HG03095 (cell line): Measurements from ENCODE around the gene LPAR2.
A peak's percentile ranks its signal among the peaks of the same experiment; 100 is the strongest.
"Not testable (repeated sequence)": the region's sequence is repeated elsewhere in the genome, so short reads cannot be mapped to it uniquely, and the experiment has no call there.

ENCODE experiments used
- ATAC-seq: cut with Tn5 transposase; IDR thresholded peaks from one replicate; pipeline ENCODE4 v1.9.1; 2021; ENCODE audit warnings: moderate library complexity; ENCODE audit not compliant: unreplicated experiment

LPAR2 gene

GRCh38 chr19:19602136-19602712 is 25.8 kb downstream of the LPAR2 start:
- ATAC-seq, result no peak

- no peak for ATAC-seq
These were observed 27.2 kb downstream of the LPAR2 start for GRCh38 chr19:19600793-19601330.

DNA sequence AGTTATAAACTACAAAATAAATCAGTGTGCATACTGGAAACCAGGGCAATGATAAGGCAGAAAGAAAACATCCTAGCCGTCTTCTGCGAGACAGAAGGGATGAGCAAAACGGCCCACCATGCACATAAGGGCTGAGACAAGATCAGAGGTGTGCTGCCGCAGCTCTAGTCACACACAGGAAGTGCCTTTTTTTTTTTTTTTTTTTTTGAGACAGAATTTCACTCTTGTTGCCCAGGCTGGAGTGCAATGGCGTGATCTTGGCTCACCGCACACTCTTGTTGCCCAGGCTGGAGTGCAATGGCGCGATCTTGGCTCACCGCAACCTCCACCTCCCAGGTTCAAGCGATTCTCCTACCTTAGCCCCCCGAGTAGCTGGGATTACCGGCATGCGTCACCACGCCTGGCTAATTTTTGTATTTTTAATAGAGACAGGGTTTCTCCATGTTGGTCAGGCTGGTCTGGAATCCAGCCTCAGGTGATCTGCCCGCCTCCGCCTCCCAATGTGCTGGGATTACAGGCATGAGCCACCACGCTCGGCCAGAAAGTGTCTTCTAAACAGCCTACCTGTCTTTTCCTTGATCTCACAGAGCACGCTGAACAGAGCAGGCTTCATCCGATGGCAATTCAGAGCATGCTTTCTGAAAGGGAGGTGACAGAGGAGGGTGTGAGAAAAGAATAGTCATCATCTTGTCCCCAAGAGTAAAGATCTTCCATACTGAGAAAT is 29.1 kb downstream of the LPAR2 start:
- ATAC-seq, result not testable (repeated sequence)

- peak; percentile 56 for ATAC-seq
These were observed 30.2 kb downstream of the LPAR2 start for GRCh38 chr19:19597809-19598306.

DNA sequence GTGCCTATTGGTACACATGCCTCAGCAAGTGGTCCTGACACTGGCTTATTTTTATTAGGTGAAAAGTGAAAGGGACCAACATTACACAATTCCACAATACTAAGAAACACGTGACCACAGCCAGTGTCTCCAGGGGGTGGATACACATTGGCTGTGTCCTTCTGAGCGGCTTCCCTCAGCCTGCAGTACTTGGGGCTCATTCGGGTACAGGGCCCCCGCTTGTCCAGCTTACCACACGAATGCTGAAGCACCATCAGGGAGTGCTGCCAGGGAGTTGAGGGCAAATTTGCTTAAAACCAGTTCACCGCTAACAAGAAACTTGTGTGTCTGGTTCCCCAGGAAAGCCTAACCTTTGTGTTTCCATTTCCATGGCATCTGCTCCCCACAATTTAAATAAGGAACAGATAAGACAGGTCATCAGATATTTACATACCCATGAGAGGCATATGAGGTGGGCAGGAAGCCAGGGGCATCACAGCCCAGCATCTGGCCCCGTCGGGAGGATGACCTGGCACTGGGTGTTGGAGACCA is 32.8 kb downstream of the LPAR2 start:
- ATAC-seq, result no peak

DNA sequence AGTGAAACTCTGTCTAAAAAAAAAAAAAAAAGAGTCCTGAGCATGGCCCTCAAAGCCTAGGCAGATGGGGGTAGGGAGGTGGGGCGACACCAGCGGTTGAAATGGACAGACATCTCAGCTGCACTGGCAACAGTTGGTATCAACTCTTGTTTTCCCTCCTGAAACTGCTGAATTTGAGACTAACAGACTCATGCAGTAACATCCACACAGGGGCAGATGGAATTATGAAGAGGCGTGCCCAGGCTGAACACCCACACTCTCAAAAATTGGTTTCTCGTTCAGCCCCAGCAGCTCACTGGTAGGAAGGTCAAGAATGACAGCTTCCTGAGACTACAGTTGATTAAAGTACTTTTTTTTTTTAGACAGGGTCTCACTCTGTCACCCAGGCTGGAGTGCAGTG is 33.6 kb downstream of the LPAR2 start:
- no peak for ATAC-seq

DNA sequence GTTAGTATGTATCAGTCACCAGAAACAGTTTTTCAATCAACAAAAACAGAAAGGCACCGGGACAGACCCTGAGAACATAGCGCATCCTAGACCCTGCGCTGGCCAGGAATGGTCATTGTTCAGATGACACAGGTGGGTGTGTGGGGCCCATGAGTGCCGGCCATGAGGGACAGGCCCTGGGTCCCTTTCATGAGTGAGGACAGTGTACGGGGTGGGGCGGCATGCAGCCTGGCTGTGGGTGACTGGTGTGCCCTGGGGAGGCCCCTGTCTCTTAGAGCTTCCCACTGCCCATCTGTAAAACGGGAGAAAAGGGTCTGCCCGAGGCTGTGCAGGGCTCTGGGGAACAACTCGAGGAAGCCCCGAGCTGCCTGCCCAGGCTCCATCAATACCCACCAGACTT is 35.3 kb downstream of the LPAR2 start:
- no peak for ATAC-seq

- ATAC-seq, result peak; percentile 54
These were observed 36.7 kb downstream of the LPAR2 start for GRCh38 chr19:19591133-19591825.

GRCh38 chr19:19588546-19588945 is 39.5 kb downstream of the LPAR2 start:
- ATAC-seq, result no peak

DNA sequence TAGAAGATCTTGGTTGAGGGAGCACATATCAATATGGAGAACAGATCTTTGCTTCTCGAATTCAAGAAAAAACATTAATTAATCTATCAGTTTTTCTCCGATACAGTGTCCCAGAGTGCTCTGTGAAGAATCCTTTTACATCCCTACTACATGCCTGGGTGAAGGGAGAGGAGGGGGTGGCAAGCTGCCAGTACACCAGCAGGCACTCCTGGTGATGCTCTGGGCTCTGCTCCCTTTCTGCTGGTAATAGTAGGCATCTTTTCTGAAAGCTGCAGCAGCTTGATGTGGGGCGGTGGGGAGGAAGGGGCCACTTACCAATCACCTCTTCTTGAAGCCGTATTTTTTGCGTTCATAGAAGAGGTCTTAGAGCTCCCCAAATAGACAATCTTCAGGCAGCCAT is 40.2 kb downstream of the LPAR2 start:
- ATAC-seq, result no peak

DNA sequence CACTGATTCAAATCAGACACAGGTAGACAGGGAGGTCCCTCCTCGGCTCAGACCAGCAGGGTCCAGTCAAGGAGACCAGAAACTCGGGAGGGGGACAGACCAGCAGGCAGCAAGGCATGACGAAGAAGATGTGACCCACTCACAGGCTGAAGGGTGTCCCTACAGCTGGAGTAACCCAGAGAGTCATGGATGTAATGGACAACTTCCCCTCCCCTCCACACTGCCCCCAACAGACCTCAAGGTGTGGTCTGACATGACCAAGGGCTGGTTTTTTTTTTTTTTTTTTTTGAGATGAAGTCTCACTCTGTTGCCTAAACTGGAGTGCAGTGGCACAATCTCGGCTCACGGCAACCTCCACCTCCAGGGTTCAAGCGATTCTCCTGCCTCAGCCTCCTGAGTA is 43.7 kb downstream of the LPAR2 start:
- ATAC-seq, result no peak

GRCh38 chr19:19582471-19582870 is 45.5 kb downstream of the LPAR2 start:
- no peak for ATAC-seq

- no peak for ATAC-seq
These were observed 46.6 kb downstream of the LPAR2 start for GRCh38 chr19:19581391-19581790.

DNA sequence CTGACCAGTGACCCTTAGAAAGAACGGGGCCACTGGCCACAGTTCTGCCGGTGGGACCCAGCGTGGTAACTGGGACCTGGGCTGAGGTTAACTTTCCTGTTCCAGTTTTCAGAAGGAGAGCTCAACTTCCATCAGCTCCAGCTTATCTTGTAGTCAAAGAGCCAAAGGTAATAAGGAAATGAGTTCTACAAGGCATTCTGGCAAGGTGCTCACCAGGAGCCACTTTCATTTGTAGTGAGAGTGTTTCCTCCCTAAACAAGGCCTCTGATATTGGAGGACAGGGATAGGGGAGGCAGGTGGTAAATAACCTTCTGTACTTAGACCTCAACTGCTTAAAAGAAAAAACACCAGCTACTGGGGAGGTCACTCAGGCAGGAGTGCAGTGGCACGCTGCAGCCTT is 47.6 kb downstream of the LPAR2 start:
- ATAC-seq, result no peak

DNA sequence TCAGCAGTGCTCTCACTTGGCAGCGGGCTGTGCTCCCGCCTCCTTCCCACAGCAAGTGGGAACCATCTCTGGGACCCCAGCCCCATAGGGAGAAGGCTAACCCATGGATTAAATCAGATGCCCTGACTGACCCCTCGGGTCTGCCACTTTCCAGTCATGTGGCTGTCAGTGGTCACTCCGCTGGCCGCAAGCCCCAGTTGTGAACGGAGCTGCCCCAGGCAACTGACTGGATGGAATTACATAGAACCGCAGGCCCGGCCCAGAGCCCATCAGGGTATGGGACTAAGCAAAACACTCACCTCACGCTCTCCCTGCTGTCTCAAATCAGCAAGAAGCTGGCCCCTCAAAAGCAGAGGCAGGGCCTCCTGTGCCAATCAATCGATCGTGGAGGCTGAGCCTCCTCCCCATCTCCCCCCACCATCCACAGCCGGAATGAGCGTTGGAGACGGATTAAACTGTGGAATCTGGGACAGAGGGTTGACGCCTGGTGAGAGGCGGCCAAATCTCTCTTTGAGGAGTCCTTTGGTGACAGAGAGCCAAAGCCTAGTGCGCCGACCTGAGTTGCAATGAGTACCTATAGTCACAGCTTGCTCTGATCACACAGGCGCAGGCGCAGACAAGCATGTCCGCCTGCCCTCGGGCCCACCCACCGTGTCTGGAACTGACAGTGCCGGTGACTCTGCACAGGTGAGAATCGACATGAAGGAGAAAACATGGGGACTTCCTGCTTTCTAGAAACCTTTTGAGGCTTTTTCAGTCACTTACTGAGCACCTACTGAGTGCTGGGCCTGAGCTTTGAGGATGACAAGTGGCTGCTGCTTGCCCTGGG is 48.3 kb downstream of the LPAR2 start:
- ATAC-seq, result no peak

GRCh38 chr19:19578252-19578651 is 49.8 kb downstream of the LPAR2 start:
- no peak for ATAC-seq

DNA sequence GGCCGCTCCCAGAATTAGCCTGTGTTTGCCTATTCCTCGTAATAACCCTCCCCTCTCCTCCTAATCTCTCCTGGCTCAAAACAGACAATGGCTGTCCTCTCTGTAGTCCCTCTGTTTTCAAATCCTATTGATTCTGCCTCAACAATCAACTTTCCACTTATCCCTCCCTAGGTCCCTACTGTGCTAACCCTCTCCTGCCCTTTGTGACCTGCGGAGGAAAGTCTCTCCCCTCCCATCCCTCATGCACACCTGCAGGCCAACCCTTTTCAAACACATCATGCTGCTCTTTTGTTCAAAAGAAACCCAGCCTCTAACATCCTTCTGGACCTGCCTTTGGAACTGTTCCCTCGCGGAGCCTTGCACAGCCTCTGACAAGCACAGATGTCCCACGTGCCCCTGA is 52.6 kb downstream of the LPAR2 start:
- ATAC-seq, result no peak
